K562 (cell line): ENCODE measurements around the gene WASF3. TPM values are rescaled to one million over a fixed set of nuclear protein-coding genes. Genes with fewer than 3 reads are reported as not detected.

Source experiments
- ATAC-seq: fragments of 200-7000 bp; cut with Tn5 transposase; 3 replicates; pipeline ENCODE4 v1.9.1; 2020; ENCODE audit warnings: moderate library complexity
- BruUV-seq: library from RNA; stranded (reverse); fragments of 400-500 nt; replicated peaks from 2 replicates; lab custom pipeline; 2021; lab: Mats Ljungman, UMichigan
- CTCF ChIA-PET: fragments of 300-600 bp; formaldehyde crosslinking; extraction: SDS; loops from one replicate; lab custom pipeline; 2021; ENCODE audit warnings: low intra/inter-chr PET ratio; lab: Yijun Ruan, JAX
- POLR2A ChIA-PET: fragments of 300-600, 350-650 bp; sonication (Branson Sonifier 250); formaldehyde crosslinking; extraction: SDS; loops from one replicate; lab custom pipeline; 2021; ENCODE audit warnings: antibody characterized with exemption, inconsistent platforms; lab: Yijun Ruan, JAX
- DNase-seq, 4 experiments: peaks; one replicate each; pipeline versions ENCODE4 v3.0.0 to v3.0.0-alpha.2; 2011 to 2018; ENCODE audit warnings: low spot score in 3 of 4, mixed read lengths in 3 of 4; ENCODE audit errors: extremely low read depth in 1 of 4
- FAIRE-seq: peaks from 2 replicates; lab custom pipeline; 2011; peaks lifted over from hg19 to GRCh38; lab: Jason Lieb, UNC
- H2AFZ ChIP-seq: 2 replicates; pipeline ENCODE4 v1.6.0; 2011; ENCODE audit warnings: low read depth, low read length, control low read depth, inconsistent platforms
- H3K27ac ChIP-seq: fragments of 200-600 bp; 3 replicates; pipeline ENCODE4 v1.8.0; 2011; ENCODE audit warnings: low read depth, mild to moderate bottlenecking, control low read depth, inconsistent platforms, low read length, moderate library complexity, mixed read lengths; ENCODE audit errors: extremely low read depth
- H3K27me3 ChIP-seq, 2 experiments: fragments of 300-600 bp in 1 of 2; 2 replicates in 1 of 2; 3 replicates in 1 of 2; pipeline versions ENCODE4 v1.6.0 to v1.8.0; 2011; ENCODE audit warnings: inconsistent platforms in 2 of 2, low read length in 2 of 2, mild to moderate bottlenecking in 1 of 2, mixed read lengths in 1 of 2, moderate library complexity in 1 of 2; ENCODE audit not compliant: control insufficient read depth in 2 of 2, insufficient read depth in 2 of 2
- H3K36me3 ChIP-seq: fragments of 300-600 bp; 3 replicates; pipeline ENCODE4 v1.8.0; 2011; ENCODE audit warnings: mild to moderate bottlenecking, low read length, inconsistent platforms; ENCODE audit not compliant: control insufficient read depth, insufficient read depth
- H3K4me1 ChIP-seq, 2 experiments: fragments of 200-600 bp in 1 of 2; replicated peaks in 1 of 2; 2 replicates in 1 of 2; 3 replicates in 1 of 2; pipeline versions ENCODE4 v1.5.1 to v1.8.0; 2011; ENCODE audit warnings: inconsistent platforms in 2 of 2, low read length in 2 of 2, mild to moderate bottlenecking in 1 of 2, mixed read lengths in 1 of 2, moderate library complexity in 1 of 2; ENCODE audit not compliant: control insufficient read depth in 2 of 2, insufficient read depth in 2 of 2
- H3K4me2 ChIP-seq: 2 replicates; pipeline ENCODE4 v1.6.1; 2011; ENCODE audit warnings: low read length, control low read depth, inconsistent platforms, mixed read lengths; ENCODE audit not compliant: insufficient read depth
- H3K4me3 ChIP-seq: fragments of 200-600 bp; sonication (generic), shearing (Covaris generic); 2 replicates; pipeline ENCODE4 v1.5.1; 2016; ENCODE audit warnings: control low read depth, inconsistent platforms
- H3K79me2 ChIP-seq: fragments of 200-600 bp; 3 replicates; pipeline ENCODE4 v1.8.0; 2011; ENCODE audit warnings: low read length, inconsistent platforms; ENCODE audit not compliant: control insufficient read depth, insufficient read depth
- H3K9ac ChIP-seq, 2 experiments: 2 replicates each; pipeline versions ENCODE4 v1.6.0 to v1.6.1; 2011; ENCODE audit warnings: low read depth in 2 of 2, low read length in 2 of 2, control low read depth in 1 of 2, inconsistent platforms in 1 of 2, mild to moderate bottlenecking in 1 of 2, mixed read lengths in 1 of 2; ENCODE audit not compliant: insufficient read depth in 1 of 2
- H3K9me1 ChIP-seq: one replicate; pipeline ENCODE4 v1.6.0; 2011; ENCODE audit warnings: inconsistent platforms, mild to moderate bottlenecking, low read length, moderate library complexity; ENCODE audit not compliant: control insufficient read depth, insufficient read depth
- H3K9me3 ChIP-seq: replicated peaks from 2 replicates; pipeline ENCODE4 v1.5.1; 2011; ENCODE audit warnings: low read depth, low read length, inconsistent platforms; ENCODE audit not compliant: control insufficient read depth, insufficient read depth
- H4K20me1 ChIP-seq: replicated peaks from 2 replicates; pipeline ENCODE4 v1.6.1; 2011; ENCODE audit warnings: low read length, inconsistent platforms, mixed read lengths; ENCODE audit not compliant: control insufficient read depth, insufficient read depth
- ATF1 ChIP-seq, 2 experiments: fragments of 450-650 bp in 1 of 2; IDR thresholded peaks; 2 replicates each; pipeline ENCODE4 v1.6.1; 2016; ENCODE audit warnings: missing compliant biosample characterization in 1 of 2, missing genetic modification characterization in 1 of 2
- MECOM ChIP-seq: fragments of 250-450 bp; sonication (Bioruptor Pico); IDR thresholded peaks from 2 replicates; pipeline ENCODE4 v1.8.0; 2022; ENCODE audit warnings: inconsistent platforms
- MTA2 ChIP-seq: fragments of 450-650 bp; IDR thresholded peaks from 2 replicates; pipeline ENCODE4 v1.6.1; 2016; ENCODE audit warnings: low read depth
- SMC3 ChIP-seq: conservative IDR thresholded peaks from 2 replicates; pipeline ENCODE4 v1.6.1; 2011; ENCODE audit warnings: low read depth, low read length, improper control_type of control experiment; ENCODE audit not compliant: insufficient read depth
- TGIF2 ChIP-seq: sonication (generic); formaldehyde crosslinking; IDR thresholded peaks from 2 replicates; pipeline ENCODE4 v1.8.1; 2022; ENCODE audit warnings: mild to moderate bottlenecking, missing genetic modification reagents, moderate library complexity
- UBTF ChIP-seq, 2 experiments: IDR thresholded peaks; 2 replicates each; pipeline ENCODE4 v1.6.1; 2012; ENCODE audit warnings: improper control_type of control experiment in 2 of 2, low read depth in 2 of 2, low read length in 2 of 2, borderline replicate concordance in 1 of 2
- ZNF764 ChIP-seq: fragments of 250-450 bp; sonication (Bioruptor Pico); IDR thresholded peaks from 2 replicates; pipeline ENCODE4 v1.4.0; 2020; ENCODE audit warnings: low read depth, mild to moderate bottlenecking, moderate library complexity
- WGBS: fragments of 100-300 bp; shearing (Covaris generic); methylation state at CpG from one replicate; pipeline ENCODE4 v1.1.6; 2016; ENCODE audit warnings: low coverage, mixed read lengths; ENCODE audit not compliant: insufficient coverage; ENCODE audit errors: missing lambda C conversion rate; 5-methylcytosine and 5-hydroxymethylcytosine counted together
- in situ Hi-C: fragments of 300-500 bp; cut with MboI; formaldehyde crosslinking; loops from 4 replicates; pipeline ENCODE4 v1.15.0; 2018; ENCODE audit warnings: inconsistent platforms, mixed read lengths
- intact Hi-C: fragments of 100-400 bp; cut with micrococcal nuclease; formaldehyde crosslinking; loops from 2 replicates; pipeline ENCODE4 v1.14.2; 2022
- polyA plus RNA-seq, 8 experiments: library from polyadenylated mRNA; depleted of rRNA in 4 of 8; stranded (reverse) in 5 of 8; unstranded in 3 of 8; fragments of >200 nt; fragmentation: Nextera tagmentation in 2 of 8; fragmentation: Illumina TruSeq in 1 of 8; extraction: Ambion mirVana in 2 of 8; extraction: Trizol in 1 of 8; gene quantifications; 2 replicates each; pipeline versions ENCODE4 v1.2.1 to v1.2.3, GENCODE V29; 2011 to 2014; ENCODE audit warnings: inconsistent platforms in 1 of 8, missing spikeins in 1 of 8
- total RNA-seq, 7 experiments: library from RNA; depleted of rRNA in 6 of 7; stranded (reverse); fragments of >200 nt in 6 of 7; fragmentation: Illumina TruSeq in 2 of 7; extraction: Trizol in 2 of 7; gene quantifications; 2 replicates each; pipeline versions ENCODE4 v1.2.1 to v1.2.3, GENCODE V29; 2011 to 2021; ENCODE audit warnings: low replicate concordance in 1 of 7
- TF ChIP-seq, protein P1 (sequence below): fragments of 250-450 bp; sonication (Bioruptor Pico); IDR thresholded peaks from 2 replicates; pipeline ENCODE4 v1.5.0; 2021

The WASF3 gene
- total and polyA plus RNA-seq, 9 of the 15 experiments (the other 6 are each of a cell fraction or from before 2014, with no cell fraction given), result 0.04 to 0.43 (median 0.11) TPM

DNA sequence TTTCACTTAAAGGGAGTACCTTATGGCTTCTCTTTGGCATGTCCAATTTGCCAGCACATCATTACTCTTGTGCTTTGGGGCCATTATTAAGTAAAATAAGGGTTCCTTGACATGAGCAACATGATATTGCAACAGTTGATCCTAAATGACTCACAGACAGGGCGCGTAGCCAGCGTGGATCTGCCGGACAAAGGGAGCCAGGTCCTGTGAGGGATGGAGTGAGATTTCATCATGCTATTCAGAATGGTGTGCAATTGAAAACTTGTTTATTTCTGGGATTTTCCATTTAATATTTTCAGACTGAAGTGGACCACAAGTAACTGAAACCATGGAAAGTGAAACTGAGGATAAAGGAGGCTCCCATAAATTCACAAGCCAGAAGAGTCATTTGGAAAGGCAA lies 48.6 kb upstream of the WASF3 start:
- no TSS peak for BruUV-seq
- H2AFZ ChIP-seq, result no peak overlapping the region
- no peak for DNase-seq
- intact Hi-C loops, result no loop called here
- H3K27me3 ChIP-seq, result peaks cover 0 to 1% of the 10 kb centered on the region in 2 experiments; a peak in 2 of 5 replicates
- no peak overlapping the region for H3K9ac ChIP-seq
- ATAC-seq, result no peak
- no peak for FAIRE-seq
- H3K9me3 ChIP-seq, result no peaks in the 10 kb centered on the region
- in situ Hi-C loops, result no loop called here
- no peaks in the 10 kb centered on the region for H3K36me3 ChIP-seq
- H3K4me2 ChIP-seq, result no peak overlapping the region
- no peaks in the 10 kb centered on the region for H3K4me1 ChIP-seq
- no CpG with 5 or more reads among the region's 4 CpGs for WGBS
- ChIA-PET POLR2A (no interaction called here), CTCF (no interaction called here)
- TF ChIP-seq UBTF (IDR thresholded peaks at IDR 0.05; ENCODE audit: borderline replicate concordance in 1 of 2, low read depth in 2 of 2, low read length in 2 of 2) (no peak), ZNF764 (CRISPR knock-in tag) (no peak), TGIF2 (CRISPR knock-in tag) (no peak), MECOM (no peak), SMC3 (no peak), ATF1 (CRISPR knock-in tag; IDR thresholded peaks at IDR 0.05) (no peak), ATF1 (tag; IDR thresholded peaks at IDR 0.05) (no peak), MTA2 (no peak)
- TF ChIP-seq, protein P1, sequence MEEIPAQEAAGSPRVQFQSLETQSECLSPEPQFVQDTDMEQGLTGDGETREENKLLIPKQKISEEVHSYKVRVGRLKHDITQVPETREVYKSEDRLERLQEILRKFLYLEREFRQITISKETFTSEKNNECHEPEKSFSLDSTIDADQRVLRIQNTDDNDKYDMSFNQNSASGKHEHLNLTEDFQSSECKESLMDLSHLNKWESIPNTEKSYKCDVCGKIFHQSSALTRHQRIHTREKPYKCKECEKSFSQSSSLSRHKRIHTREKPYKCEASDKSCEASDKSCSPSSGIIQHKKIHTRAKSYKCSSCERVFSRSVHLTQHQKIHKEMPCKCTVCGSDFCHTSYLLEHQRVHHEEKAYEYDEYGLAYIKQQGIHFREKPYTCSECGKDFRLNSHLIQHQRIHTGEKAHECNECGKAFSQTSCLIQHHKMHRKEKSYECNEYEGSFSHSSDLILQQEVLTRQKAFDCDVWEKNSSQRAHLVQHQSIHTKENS (CRISPR knock-in tag), result no peak
- no peak overlapping the region for H3K27ac ChIP-seq
- H3K4me3 ChIP-seq, result no peak overlapping the region
- no peaks in the 10 kb centered on the region for H3K79me2 ChIP-seq
- H4K20me1 ChIP-seq, result no peaks in the 10 kb centered on the region
- H3K9me1 ChIP-seq, result no peaks in the 10 kb centered on the region
